Suprapubic skin (tissue), 4 donors: ENCODE data around the gene ASPM. TPM values are rescaled to one million over a fixed set of nuclear protein-coding genes. Genes with fewer than 3 reads are reported as not detected.

Experiments used
- DNase-seq, 2 donors: peaks; one replicate each; pipeline ENCODE4 v3.0.0-alpha.2; 2019; ENCODE audit warnings: low spot score in 2 of 2
- H3K27ac ChIP-seq: fragments of 200-600 bp; sonication (generic); one replicate; pipeline ENCODE4 v1.5.1; 2019
- H3K27me3 ChIP-seq: fragments of 200-600 bp; sonication (generic); one replicate; pipeline ENCODE4 v1.5.1; 2019
- H3K36me3 ChIP-seq: fragments of 200-600 bp; sonication (generic); one replicate; pipeline ENCODE4 v1.5.1; 2019
- H3K4me1 ChIP-seq: fragments of 200-600 bp; sonication (generic); one replicate; pipeline ENCODE4 v1.5.1; 2019
- H3K4me3 ChIP-seq: fragments of 200-600 bp; sonication (generic); one replicate; pipeline ENCODE4 v1.5.1; 2019; ENCODE audit warnings: mild to moderate bottlenecking
- H3K9me3 ChIP-seq: fragments of 200-600 bp; sonication (generic); one replicate; pipeline ENCODE4 v1.5.1; 2019
- CTCF ChIP-seq, 2 donors: fragments of 200-600 bp in 1 of 2; fragments of 450-650 bp in 1 of 2; sonication (generic) in 1 of 2; IDR thresholded peaks; one replicate each; pipeline ENCODE4 v1.5.1; 2016 to 2019; ENCODE audit warnings: antibody characterized with exemption in 2 of 2, mild to moderate bottlenecking in 1 of 2, moderate library complexity in 1 of 2
- EP300 ChIP-seq: sonication (generic); formaldehyde crosslinking; IDR thresholded peaks from one replicate; pipeline ENCODE4 v1.6.1; 2017; ENCODE audit warnings: antibody characterized with exemption
- POLR2A ChIP-seq, 2 donors: fragments of 450-650 bp; IDR thresholded peaks; one replicate each; pipeline ENCODE4 v1.6.1; 2017; ENCODE audit warnings: antibody characterized with exemption in 2 of 2, mild to moderate bottlenecking in 2 of 2, moderate library complexity in 2 of 2
- POLR2AphosphoS5 ChIP-seq, 3 donors: sonication (generic); formaldehyde crosslinking; IDR thresholded peaks; one replicate each; pipeline ENCODE4 v1.6.1; 2017; ENCODE audit warnings: antibody characterized with exemption in 3 of 3
- WGBS: methylation state at CpG from one replicate; pipeline ENCODE4 v1.1.5; 2018; 5-methylcytosine and 5-hydroxymethylcytosine counted together
- total RNA-seq, 4 donors: library from RNA; depleted of rRNA; stranded (reverse); fragments of >200 nt; gene quantifications; one replicate each; pipeline ENCODE4 v1.1.0, GENCODE V29; 2016

Gene ASPM
- total RNA-seq, 4 donors from 2014 or later, result 3.6 to 13.0 (median 5.6) TPM

GRCh38 chr1:197066719-197067456 lies 79.6 kb downstream of the ASPM start, which contains the start of gene F13B:
TSS of gene F13B (minus strand) at chr1:197067260. CDS start at chr1:197067223, 37 bp downstream.
- DNase-seq, result no peak
- H3K4me3 ChIP-seq, result no peak within 1 kb of the TSS
- no peaks in the 10 kb centered on the region for H3K9me3 ChIP-seq
- H3K27ac ChIP-seq, result no peak within 1 kb of the TSS
- H3K4me1 ChIP-seq, result no peaks in the 10 kb centered on the region
- H3K36me3 ChIP-seq, result no peaks in the 10 kb centered on the region
- no peak for TF ChIP-seq POLR2AphosphoS5 (IDR thresholded peaks at IDR 0.05)
- TF ChIP-seq EP300, result no peak
- no peak for TF ChIP-seq POLR2A (IDR thresholded peaks at IDR 0.05)
- no peak for TF ChIP-seq CTCF (IDR thresholded peaks at IDR 0.05)
- no peaks in the 10 kb centered on the region for H3K27me3 ChIP-seq
- WGBS, result 77% methylated on average over 3 of the region's 3 CpGs

GRCh38 chr1:197066277-197066676 lies 80.2 kb downstream of the ASPM start:
- H3K36me3 ChIP-seq, result no peaks in the 10 kb centered on the region
- no peak for DNase-seq
- no peaks in the 10 kb centered on the region for H3K4me1 ChIP-seq
- H3K27me3 ChIP-seq, result no peaks in the 10 kb centered on the region
- no peaks in the 10 kb centered on the region for H3K9me3 ChIP-seq
- no peak for TF ChIP-seq EP300
- TF ChIP-seq POLR2AphosphoS5 (IDR thresholded peaks at IDR 0.05), result no peak
- TF ChIP-seq CTCF (IDR thresholded peaks at IDR 0.05), result no peak
- WGBS, result 91% methylated on average over 1 of the region's 1 CpG
- no peak overlapping the region for H3K4me3 ChIP-seq
- no peak overlapping the region for H3K27ac ChIP-seq

- Histone ChIP-seq H3K9me3 (no peaks in the 10 kb centered on the region), H3K4me3 (no peak overlapping the region), H3K36me3 (no peaks in the 10 kb centered on the region), H3K4me1 (no peaks in the 10 kb centered on the region), H3K27me3 (no peaks in the 10 kb centered on the region), H3K27ac (no peak overlapping the region)
- DNase-seq, result no peak
- TF ChIP-seq EP300, result no peak
- TF ChIP-seq POLR2A (IDR thresholded peaks at IDR 0.05), result no peak
- TF ChIP-seq POLR2AphosphoS5 (IDR thresholded peaks at IDR 0.05), result no peak
- no peak for TF ChIP-seq CTCF (IDR thresholded peaks at IDR 0.05)
Measured at GRCh38 chr1:197065559-197065958, 80.9 kb downstream of the ASPM start.

GRCh38 chr1:197063212-197063611 lies 83.3 kb downstream of the ASPM start:
- no peaks in the 10 kb centered on the region for H3K4me1 ChIP-seq
- H3K27me3 ChIP-seq, result no peaks in the 10 kb centered on the region
- DNase-seq, result no peak
- TF ChIP-seq CTCF (IDR thresholded peaks at IDR 0.05) (no peak), EP300 (no peak)
- H3K4me3 ChIP-seq, result no peak overlapping the region
- H3K9me3 ChIP-seq, result no peaks in the 10 kb centered on the region
- no peak overlapping the region for H3K27ac ChIP-seq
- H3K36me3 ChIP-seq, result no peaks in the 10 kb centered on the region
- 69% methylated on average over 2 of the region's 2 CpGs for WGBS

- Histone ChIP-seq H3K4me1 (no peaks in the 10 kb centered on the region), H3K27me3 (no peaks in the 10 kb centered on the region), H3K36me3 (no peaks in the 10 kb centered on the region), H3K9me3 (no peaks in the 10 kb centered on the region), H3K4me3 (no peak overlapping the region), H3K27ac (no peak overlapping the region)
- WGBS, result 79% methylated on average over 2 of the region's 2 CpGs
- no peak for TF ChIP-seq EP300
- no peak for TF ChIP-seq CTCF (IDR thresholded peaks at IDR 0.05)
- no peak for TF ChIP-seq POLR2AphosphoS5 (IDR thresholded peaks at IDR 0.05)
- no peak for TF ChIP-seq POLR2A (IDR thresholded peaks at IDR 0.05)
- DNase-seq, result no peak
Measured at GRCh38 chr1:197062692-197063091, 83.8 kb downstream of the ASPM start.
